Muscle of leg (tissue), 16 donors: ENCODE data around the gene BCL2L14. TPM values are rescaled to one million over a fixed set of nuclear protein-coding genes. Genes with fewer than 3 reads are reported as not detected.

Experiments used
- DNase-seq: peaks from one replicate; pipeline ENCODE4 v3.0.0; 2013
- H3K27ac ChIP-seq: one replicate; pipeline ENCODE4 v1.5.1; 2013; ENCODE audit warnings: mild to moderate bottlenecking, low read length, control low read depth
- H3K27me3 ChIP-seq: one replicate; pipeline ENCODE4 v1.6.1; 2013; ENCODE audit warnings: low read length; ENCODE audit not compliant: control insufficient read depth, insufficient read depth
- H3K36me3 ChIP-seq: one replicate; pipeline ENCODE4 v1.6.1; 2013; ENCODE audit warnings: low read length; ENCODE audit not compliant: control insufficient read depth, insufficient read depth
- H3K4me1 ChIP-seq: one replicate; pipeline ENCODE4 v1.6.1; 2013; ENCODE audit warnings: low read length; ENCODE audit not compliant: control insufficient read depth, insufficient read depth
- H3K4me3 ChIP-seq: one replicate; pipeline ENCODE4 v1.5.1; 2013; ENCODE audit warnings: low read length, control low read depth
- H3K9me3 ChIP-seq: replicated peaks from 2 replicates; pipeline ENCODE4 v1.6.1; 2013; ENCODE audit warnings: low read depth, low read length; ENCODE audit not compliant: control insufficient read depth
- WGBS: methylation state at CpG from one replicate; pipeline ENCODE4 v1.1.5; 2013; ENCODE audit warnings: missing lambda C conversion rate; ENCODE audit not compliant: insufficient coverage; 5-methylcytosine and 5-hydroxymethylcytosine counted together
- long read RNA-seq, 11 donors: transcript quantifications; one replicate each; lab custom pipeline, GENCODE V29; 2026
- polyA plus RNA-seq, 8 donors: library from polyadenylated mRNA; unstranded; fragments of 120-200 nt; gene quantifications; one replicate each; pipeline versions ENCODE4 v1.2.1 to v1.2.3, GENCODE V29; 2013; ENCODE audit warnings: inconsistent platforms in 1 of 8, low replicate concordance in 1 of 8; ENCODE audit not compliant: insufficient read length in 8 of 8, insufficient read depth in 1 of 8
- total RNA-seq: library from RNA; stranded (reverse); fragments of 120-200 nt; gene quantifications from one replicate; pipeline ENCODE4 v1.2.4, GENCODE V29; 2013

Gene BCL2L14, protein sequence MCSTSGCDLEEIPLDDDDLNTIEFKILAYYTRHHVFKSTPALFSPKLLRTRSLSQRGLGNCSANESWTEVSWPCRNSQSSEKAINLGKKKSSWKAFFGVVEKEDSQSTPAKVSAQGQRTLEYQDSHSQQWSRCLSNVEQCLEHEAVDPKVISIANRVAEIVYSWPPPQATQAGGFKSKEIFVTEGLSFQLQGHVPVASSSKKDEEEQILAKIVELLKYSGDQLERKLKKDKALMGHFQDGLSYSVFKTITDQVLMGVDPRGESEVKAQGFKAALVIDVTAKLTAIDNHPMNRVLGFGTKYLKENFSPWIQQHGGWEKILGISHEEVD
- total RNA-seq (not detected), polyA plus RNA-seq (under 1 TPM in 6 of 8 donors, not detected in 2; 0.15 to 0.83 (median 0.28) TPM)
- long read RNA-seq, donor 1: 0 reads
- long read RNA-seq, donor 2: 0 reads
- long read RNA-seq, donor 3, partial matches to known transcripts: 8 of 8 reads
- long read RNA-seq, donor 3, other reads (novel, unspliced or antisense): 0 of 8 reads
- long read RNA-seq, donor 4: 0 reads
- long read RNA-seq, donor 5, partial matches to known transcripts: 23 of 35 reads
- long read RNA-seq, donor 5, other reads (novel, unspliced or antisense): 12 of 35 reads
- long read RNA-seq, donor 6: 0 reads
- long read RNA-seq, donor 7: 0 reads
- long read RNA-seq, donor 8: 0 reads
- long read RNA-seq, donor 9, partial matches to known transcripts: 7 of 7 reads
- long read RNA-seq, donor 9, other reads (novel, unspliced or antisense): 0 of 7 reads
- long read RNA-seq, donor 10: 0 reads
- long read RNA-seq, donor 11: 0 reads

DNA sequence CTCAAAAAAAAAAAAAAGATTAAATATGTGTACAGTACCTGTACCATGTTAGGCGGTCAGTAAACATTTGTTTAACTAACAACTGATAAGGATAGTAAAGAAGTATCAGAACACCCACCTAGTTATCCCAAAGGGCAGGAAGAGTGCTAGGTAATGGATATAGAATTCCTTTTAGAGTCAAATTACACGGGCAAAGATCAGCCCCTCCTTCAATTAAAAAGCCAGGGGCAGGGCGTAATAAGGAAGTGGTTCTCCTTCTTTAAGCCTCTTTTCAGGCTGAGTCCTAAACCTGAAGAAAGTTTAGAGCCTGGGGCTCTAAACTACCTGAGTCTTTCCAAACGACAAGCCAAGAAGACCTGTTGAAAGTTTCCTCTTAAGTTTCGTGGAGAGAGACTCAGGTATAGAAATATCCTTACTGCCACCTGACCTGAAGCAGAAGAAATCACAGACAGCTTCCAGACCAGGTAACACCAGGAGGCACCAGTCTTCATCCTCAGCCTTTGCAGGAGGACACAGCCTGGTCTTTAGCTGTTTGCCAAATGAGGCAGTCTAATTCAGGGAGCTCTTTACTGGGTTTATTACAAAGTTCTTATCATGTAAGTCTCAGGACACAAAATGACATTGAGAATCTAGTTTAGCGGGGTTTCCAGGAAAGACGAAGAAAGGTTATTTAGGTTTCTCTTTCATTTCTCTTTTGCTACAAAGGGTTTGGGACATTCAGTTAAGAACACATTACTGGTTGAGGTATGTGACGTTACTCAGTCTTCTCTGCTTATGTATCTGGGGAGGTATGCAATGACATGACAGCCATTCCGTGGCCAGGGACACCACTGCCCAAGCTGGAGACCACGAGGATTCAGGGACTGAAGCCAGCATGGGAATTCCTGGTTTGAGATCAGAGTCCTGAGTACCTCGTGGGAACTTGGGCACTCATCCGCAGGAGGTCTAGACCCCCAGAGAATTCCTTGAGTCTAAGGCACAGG is at the start of gene BCL2L14:
Gene BCL2L14, plus strand, starts transcription at position 266 of the 983 bp plus-strand sequence. CDS start 8,367 bp downstream, outside the sequence.
- H3K36me3 ChIP-seq: no peaks in the 10 kb centered on the region
- H3K9me3 ChIP-seq: no peaks in the 10 kb centered on the region
- no peaks in the 10 kb centered on the region for H3K4me1 ChIP-seq
- H3K27me3 ChIP-seq: peaks cover 2% of the 10 kb centered on the region
- no peak for DNase-seq
- no peak within 1 kb of the TSS for H3K27ac ChIP-seq
- H3K4me3 ChIP-seq: no peak within 1 kb of the TSS
- 76% methylated on average over 3 of the region's 12 CpGs for WGBS

DNA sequence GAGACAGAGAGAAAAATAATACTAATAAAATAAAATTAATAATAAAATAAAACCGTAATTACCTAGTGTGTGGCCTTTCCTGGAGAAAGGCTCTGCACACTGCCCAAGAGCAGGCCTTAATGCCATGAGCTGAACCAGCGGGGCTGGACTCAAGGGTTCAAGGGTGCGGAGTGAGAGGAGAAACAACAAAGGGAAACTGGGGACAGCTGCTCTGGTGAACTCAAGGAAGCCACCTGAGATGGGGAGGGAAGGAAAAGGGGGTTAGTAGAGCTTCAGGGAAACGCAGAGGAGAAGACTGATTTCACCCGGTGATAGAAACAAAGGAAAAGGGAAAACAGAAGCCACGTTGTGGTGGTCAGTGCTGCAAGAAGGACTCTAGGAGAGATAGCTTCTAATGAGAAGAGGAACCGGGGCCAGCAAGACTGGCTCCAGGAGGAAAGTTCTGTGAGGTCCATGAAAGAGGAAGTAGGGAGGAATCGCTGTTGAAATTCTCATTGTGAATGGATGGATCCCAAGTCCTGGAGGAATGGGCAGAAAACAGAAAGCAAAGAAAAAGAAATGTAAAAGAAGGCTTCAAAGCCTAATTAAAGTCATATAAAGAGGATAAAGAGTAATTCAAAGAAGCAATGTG is 48.3 kb upstream of the BCL2L14 start:
- no peak overlapping the region for H3K27ac ChIP-seq
- 84% methylated on average over 7 of the region's 8 CpGs for WGBS

DNA sequence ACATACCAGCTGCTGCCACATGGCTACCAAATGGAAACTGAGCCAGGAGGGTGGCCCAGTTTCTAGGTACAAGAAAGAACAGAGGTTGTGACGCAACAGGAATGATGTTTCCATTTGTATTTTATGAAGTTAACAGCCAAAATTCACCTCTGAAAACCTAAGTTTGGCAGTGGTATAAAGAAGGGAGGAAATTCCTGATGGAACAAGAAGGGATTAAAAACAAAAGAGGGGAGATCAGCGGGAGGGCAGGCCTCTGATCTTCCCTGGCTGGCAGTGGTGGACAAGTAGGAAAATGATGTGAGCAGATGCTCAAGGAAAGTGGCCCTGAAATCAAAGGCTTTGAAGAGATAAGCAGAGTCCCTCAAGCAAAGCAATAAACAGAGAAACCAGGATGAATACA is 47.3 kb upstream of the BCL2L14 start:
- H3K27ac ChIP-seq: no peak overlapping the region
- no peaks in the 10 kb centered on the region for H3K27me3 ChIP-seq
- H3K36me3 ChIP-seq: no peaks in the 10 kb centered on the region
- H3K4me1 ChIP-seq: peaks cover 2% of the 10 kb centered on the region
- H3K9me3 ChIP-seq: peaks cover 7% of the 10 kb centered on the region
- no peak overlapping the region for H3K4me3 ChIP-seq
- no peak for DNase-seq
- 50% methylated on average over 1 of the region's 2 CpGs for WGBS

More for the DNA sequence above, 48.3 kb upstream of the BCL2L14 start:
- Histone ChIP-seq H3K9me3 (peaks cover 7% of the 10 kb centered on the region), H3K27me3 (no peaks in the 10 kb centered on the region), H3K4me3 (no peak overlapping the region), H3K4me1 (peaks cover 13% of the 10 kb centered on the region), H3K36me3 (no peaks in the 10 kb centered on the region)
- DNase-seq: peak; percentile 40

DNA sequence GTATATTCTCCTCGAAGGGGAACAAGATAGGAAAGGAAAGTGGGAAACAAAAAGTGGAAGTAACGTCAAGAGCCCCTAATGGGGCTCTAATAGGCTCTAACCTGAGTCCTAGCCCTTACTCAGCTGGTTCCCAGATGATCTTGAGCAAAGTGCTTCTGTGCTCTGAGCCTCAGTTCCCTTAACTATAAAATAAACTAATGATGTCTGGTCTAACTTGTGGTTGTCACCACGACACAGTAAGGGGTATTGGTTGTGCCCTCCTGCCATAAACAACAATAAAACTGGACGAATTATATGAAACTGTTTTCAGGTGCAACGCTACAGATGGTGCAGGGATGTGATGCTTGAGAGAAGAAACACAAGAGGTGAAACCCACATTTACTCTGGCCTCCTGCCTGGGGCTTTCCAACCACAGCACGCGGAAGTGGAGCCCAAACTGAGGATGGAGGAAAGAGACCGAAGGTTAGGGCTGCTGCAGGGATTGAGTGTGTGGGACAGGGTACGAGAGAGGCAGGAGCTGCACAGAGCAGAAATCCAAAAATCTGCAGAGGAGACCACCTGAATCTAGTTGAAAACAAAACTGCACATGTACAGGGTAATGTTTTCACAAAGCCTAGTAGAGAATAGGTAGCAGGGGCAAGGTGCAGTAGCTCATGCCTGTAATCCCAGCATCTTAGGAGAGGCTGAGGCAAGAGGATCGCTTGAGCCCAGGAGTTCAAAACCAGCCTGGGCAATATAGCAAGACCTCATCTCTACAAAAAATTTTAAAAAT is 45.6 kb upstream of the BCL2L14 start:
- Histone ChIP-seq H3K27me3 (no peaks in the 10 kb centered on the region), H3K4me3 (no peak overlapping the region), H3K9me3 (peaks cover 7% of the 10 kb centered on the region), H3K36me3 (no peaks in the 10 kb centered on the region), H3K27ac (no peak overlapping the region), H3K4me1 (no peaks in the 10 kb centered on the region)
- WGBS: 65% methylated on average over 5 of the region's 10 CpGs
- no peak for DNase-seq

DNA sequence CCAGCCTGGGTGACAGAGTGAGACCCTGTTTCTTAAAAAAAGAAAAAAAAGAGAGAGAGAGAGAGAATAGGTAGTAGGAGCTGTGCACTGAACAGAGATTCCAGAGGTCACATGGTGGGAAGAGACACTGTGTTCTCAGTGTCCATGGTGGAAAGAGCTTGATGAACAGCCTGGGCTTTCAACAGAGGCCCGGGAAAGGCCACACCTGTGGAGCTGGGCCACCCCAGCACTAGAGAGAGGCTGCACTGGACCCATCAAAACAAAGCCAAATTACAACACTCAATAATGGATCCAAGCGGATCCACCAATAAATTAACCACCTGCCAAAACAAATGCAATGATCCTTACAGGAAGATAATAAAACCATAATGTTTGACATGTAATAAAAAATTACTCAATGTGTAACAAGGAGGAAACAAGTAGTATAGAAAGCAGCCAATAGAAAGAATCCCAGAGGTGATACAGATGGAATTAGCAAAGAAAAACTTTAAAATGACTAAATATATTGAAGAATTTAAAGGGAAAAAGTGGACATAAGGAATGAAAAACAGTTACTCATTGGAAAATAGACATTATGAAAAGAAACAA is 44.8 kb upstream of the BCL2L14 start:
- WGBS: 83% methylated on average over 1 of the region's 2 CpGs
- DNase-seq: no peak
- no peak overlapping the region for H3K4me3 ChIP-seq
- no peaks in the 10 kb centered on the region for H3K4me1 ChIP-seq
- H3K36me3 ChIP-seq: no peaks in the 10 kb centered on the region
- H3K27me3 ChIP-seq: no peaks in the 10 kb centered on the region
- H3K9me3 ChIP-seq: peaks cover 7% of the 10 kb centered on the region
- no peak overlapping the region for H3K27ac ChIP-seq

DNA sequence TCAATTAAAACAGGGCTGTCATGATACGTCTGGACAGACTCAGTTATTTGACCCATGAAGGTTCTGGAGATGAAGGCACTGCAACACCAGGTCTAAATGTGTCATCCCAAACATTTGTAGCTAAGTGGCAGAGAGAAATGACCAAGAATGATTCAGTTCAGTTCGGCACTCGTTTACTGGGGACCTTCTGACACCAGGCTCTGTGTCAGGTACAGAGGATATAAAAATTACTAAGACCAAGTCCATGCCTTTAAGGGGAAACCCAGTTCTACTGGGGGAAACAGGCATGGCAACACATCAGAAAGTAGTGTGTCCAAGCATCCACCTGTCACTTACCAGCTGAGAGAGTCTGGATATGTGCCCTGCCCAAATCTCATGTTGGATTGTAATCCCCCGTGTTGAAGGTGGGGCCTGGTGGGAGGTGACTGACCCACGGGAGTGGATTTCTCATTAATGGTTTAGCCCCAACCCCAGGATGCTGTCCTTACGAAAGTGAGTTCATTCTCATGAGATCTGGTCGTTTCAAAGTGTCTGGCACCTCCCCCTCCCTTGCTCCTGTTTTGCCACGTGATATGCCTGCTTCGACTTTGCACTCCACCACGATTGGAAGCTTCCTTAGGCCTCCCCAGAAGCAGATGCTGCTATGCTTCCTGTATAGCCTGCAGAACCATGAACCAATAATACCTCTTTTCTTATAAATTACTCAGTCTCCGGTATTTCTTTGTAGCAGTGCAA is 41.9 kb upstream of the BCL2L14 start:
- Histone ChIP-seq H3K27me3 (no peaks in the 10 kb centered on the region), H3K4me1 (peaks cover 13% of the 10 kb centered on the region), H3K27ac (no peak overlapping the region), H3K4me3 (no peak overlapping the region), H3K9me3 (peaks cover 7% of the 10 kb centered on the region), H3K36me3 (no peaks in the 10 kb centered on the region)
- 69% methylated on average over 8 of the region's 11 CpGs for WGBS
- no peak for DNase-seq

DNA sequence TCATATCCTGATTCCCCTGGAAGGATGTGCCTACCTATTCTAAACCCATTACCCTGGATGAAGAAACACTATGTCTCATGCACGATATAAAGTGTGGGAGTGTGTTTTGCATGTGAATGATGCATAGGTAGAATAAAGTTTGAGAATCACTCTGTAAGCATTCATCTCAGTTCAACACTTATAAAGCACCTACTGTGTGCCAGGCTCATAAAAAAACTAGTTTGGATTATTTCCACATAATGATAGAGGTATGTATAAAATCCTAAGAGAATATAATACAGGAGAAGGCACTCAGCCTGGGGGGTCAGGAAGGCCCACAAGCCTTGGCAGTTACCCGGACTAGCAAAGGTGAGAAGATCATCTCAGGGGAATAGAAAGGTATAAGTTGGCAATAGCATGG is 41.1 kb upstream of the BCL2L14 start:
- Histone ChIP-seq H3K36me3 (no peaks in the 10 kb centered on the region), H3K27ac (no peak overlapping the region), H3K9me3 (peaks cover 7% of the 10 kb centered on the region), H3K4me3 (no peak overlapping the region), H3K4me1 (peaks cover 13% of the 10 kb centered on the region), H3K27me3 (no peaks in the 10 kb centered on the region)
- no peak for DNase-seq
- WGBS: 100% methylated on average over 1 of the region's 2 CpGs

DNA sequence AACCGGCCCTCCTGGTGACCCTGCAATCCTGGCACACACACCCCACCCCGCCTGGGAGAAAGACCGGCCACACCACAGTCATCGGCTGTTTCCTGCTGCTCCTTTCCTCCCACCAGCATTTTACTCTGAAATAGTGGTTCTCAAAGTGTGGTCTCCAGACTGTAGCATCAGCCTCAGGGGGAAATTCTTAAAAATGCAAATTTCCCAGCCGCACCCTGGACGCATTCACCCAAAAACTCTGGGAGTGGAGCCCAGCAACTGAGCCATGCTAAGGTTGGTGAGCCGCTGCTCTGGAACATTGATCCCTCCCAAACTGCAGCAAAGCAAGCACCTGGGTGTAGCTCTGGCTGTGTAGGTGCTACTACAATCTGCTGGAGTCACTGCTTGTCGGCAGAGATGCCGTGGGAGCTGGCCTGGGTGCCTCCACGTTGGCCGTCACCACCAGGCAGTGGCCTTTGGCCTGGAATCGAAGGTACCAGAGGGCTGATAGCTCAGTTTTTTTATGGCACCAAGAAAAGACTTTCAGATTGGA is 38.4 kb upstream of the BCL2L14 start:
- Histone ChIP-seq H3K27me3 (no peaks in the 10 kb centered on the region), H3K36me3 (no peaks in the 10 kb centered on the region), H3K27ac (peak overlapping the region; percentile 81), H3K4me1 (peaks cover 13% of the 10 kb centered on the region), H3K4me3 (no peak overlapping the region), H3K9me3 (no peaks in the 10 kb centered on the region)
- no peak for DNase-seq
- WGBS: 96% methylated on average over 4 of the region's 12 CpGs
